Measurements from ENCODE around the gene KRTAP4-6.
"Not testable (repeated sequence)": the region's sequence is repeated elsewhere in the genome, so short reads cannot be mapped to it uniquely, and the experiment has no call there.

KRTAP4-6 gene

DNA sequence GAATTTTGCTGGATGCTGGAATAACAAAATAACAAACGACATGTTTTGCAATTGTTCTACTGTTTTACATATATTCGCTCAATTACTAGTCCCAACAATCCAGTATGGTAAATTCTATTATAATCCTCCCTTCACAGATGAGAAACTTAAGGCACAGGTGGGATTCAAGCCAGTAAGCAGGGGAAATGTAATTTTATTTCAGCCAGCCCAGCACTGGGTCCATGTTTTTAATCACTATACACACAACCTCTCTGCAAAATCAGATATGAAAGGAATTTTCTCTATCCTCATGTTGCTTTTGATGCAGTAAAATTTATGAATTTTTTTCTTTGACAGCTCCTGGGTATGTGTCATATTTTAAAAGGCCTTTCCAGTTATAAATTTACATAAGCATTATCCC, 4.9 kb upstream of the KRTAP4-6 start:
- DNase-seq: no peak

DNA sequence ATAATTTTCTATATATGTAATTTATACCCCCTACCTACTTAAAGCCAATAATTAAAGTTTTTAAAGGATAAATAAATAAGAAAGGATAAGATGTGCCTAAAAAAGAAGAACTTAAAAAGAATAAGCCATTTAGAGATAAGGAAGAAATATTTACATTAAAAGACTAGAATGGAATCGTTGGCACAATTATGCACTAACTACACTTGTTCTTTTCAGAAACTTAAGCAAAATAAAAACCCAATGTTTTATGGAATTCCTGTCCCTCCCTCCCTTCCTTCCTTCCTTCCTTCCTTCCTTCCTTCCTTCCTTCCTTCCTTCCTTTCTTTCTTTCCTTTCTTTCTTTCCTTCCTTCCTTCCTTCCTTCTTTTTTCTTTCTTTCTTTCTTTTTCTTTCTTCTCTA, 4.5 kb upstream of the KRTAP4-6 start:
- no peak for DNase-seq

- DNase-seq: no peak
These were observed 1.0 kb upstream of the KRTAP4-6 start for GRCh38 chr17:41141361-41141760.

GRCh38 chr17:41139865-41140264, 479 bp downstream of the KRTAP4-6 start:
- not testable (repeated sequence) for DNase-seq

DNA sequence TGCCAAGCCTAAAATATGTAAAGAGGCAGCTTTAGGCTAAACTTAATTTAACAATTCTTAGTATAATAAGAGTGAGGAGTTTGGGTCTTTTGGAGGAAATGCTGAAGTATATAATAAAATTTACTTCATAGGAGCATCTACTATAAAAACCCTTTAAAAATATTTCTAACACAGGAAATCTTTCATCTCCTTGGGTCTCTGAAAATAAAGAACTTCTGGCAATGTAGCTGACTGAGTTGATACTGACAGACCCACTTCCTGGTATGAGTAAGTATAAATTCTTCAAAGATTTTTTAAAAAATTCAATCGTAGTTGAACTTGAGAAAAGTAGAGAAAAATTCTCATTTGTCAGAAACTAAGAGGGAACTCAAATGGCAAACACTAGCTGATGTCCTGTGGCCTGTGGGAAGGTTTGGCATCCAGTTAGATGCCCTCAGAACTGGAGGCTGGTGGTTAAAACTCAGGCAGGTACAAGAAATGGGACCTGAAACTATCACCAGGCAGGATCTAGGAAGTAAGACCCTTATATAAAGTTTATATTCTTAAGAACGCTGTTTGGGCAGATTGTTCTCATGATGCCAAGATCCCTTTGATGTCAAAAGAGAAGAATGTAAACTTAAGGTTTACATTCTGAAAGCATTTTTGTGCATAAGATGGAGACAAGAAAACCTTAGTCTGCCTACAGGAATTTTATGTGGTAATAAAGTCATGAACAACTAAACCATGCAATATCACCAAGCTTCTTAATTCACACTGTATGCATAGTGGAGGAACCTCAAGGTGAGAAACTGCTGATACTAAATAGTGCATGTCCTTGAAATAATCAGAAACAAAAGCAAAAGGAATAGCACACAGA, 6.2 kb downstream of the KRTAP4-6 start:
- no peak for DNase-seq

DNA sequence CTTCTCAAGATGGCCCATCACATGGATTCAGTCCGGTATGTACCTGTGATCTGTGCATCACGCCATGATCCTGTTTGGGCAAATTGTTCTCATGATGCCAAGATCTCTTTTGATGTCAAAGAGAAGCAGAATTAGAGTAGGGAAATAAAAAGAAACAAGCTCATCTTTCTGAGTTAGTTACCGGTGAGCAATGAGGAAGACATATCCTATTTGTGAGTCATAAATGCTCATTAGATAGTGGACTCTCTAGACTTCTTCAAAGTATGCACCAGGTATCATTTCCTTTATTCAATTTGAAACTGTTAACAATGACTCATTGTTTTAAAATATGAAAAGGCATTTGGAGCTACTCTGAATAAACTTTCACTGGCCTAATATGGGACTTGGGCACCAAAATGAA, 8.4 kb downstream of the KRTAP4-6 start:
- no peak for DNase-seq

GRCh38 chr17:41127371-41127770, 13.0 kb downstream of the KRTAP4-6 start:
- no peak for DNase-seq

- DNase-seq: no peak
These were observed 13.9 kb downstream of the KRTAP4-6 start for GRCh38 chr17:41126412-41126811.

- no peak for DNase-seq
These were observed 15.3 kb downstream of the KRTAP4-6 start for GRCh38 chr17:41125064-41125463.

DNA sequence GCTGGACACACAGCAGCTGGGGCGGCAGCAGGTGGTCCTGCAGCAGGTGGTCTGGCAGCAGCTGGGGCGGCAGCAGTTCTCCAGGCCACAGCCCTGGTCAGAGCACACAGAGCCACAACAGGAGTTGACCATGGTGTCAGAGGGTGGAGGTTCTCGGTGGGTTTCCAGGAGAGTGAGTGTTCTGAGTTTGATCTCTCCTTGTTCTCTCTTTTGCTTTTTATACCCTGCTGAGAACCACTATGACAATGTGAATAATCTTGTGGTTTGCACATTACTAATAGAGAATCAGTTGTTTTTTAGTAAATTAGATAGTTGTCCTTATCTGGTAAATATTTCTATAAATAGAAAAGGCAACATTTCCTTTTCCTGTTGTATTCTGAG, 16.4 kb downstream of the KRTAP4-6 start, which contains the start of gene KRTAP4-12:
KRTAP4-12 (minus strand) TSS at position 192 of the 381 bp plus-strand sequence; CDS start at position 132, 60 bp downstream.
- DNase-seq: not testable (repeated sequence)

- DNase-seq: not testable (repeated sequence)
These were observed 16.9 kb downstream of the KRTAP4-6 start for GRCh38 chr17:41123292-41123990.

DNA sequence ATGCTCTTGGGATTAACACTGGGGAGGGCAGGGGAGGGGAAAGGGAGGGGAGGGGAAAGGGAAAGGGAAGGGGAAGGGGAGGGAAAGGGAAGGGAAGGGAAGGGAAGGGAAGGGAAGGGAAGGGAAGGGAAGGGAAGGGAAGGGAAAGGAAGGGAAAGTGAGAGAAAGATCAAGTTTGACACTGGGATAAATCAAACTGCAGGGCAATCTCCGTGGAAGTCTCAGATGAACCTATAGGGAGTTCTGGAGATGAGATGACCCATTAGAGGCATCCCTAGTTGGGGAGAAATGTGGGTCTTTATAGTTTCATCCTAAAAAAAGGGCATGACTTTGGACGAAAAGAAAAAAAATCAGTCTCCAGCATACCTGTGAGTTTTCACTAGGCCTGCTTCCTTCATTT, 18.6 kb downstream of the KRTAP4-6 start:
- no peak for DNase-seq

DNA sequence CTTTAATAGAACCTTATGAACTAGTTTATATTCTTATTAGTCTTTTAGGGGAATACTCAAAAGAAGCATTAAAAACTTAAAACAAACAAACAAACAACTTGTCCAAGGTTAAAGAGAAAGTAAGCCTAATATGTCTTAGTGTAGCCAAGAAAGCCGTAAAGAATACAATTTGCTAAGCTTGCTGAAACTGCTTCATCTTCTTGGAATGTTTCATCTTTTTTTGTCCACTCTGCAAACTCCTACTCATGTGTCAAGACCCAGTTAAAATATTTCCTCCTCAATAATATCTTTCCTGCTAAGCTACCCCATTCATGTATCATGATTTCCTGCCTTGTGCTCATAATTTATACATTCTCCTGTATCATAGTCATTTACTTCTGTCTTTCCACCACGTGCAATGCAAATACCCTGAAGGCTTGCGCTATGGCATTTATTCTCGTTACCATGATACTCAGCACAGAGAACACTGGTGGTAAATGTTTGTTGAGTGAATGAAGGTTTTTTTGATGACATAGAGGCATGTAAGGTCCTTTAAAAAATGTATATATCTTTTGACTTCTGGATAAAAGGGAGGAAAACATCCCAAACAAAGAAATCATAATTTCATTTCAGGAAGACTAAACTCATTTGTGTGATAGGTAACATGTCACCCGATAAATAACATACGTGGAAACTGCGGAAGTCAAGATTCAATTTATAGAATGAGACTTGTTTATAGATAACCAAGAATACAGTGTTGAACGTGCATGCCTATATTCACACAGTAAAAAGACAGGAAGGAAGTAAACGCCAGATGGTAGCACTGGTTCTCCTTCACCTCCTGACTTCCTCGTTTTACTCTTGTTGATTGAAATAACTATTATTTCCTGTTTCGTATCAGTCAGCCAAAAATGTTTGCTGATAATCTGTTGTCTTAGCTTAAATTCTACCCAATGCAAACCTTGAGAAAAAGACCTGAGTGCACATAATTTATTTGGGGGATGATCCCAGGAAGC, 20.4 kb downstream of the KRTAP4-6 start:
- not testable (repeated sequence) for DNase-seq

- no peak for DNase-seq
These were observed 21.6 kb downstream of the KRTAP4-6 start for GRCh38 chr17:41118721-41119120.

GRCh38 chr17:41117846-41118386, 22.4 kb downstream of the KRTAP4-6 start, which contains the start of gene KRTAP4-11:
TSS of gene KRTAP4-11 (minus strand) at chr17:41118373. CDS start at chr17:41118315, 58 bp downstream.
- not testable (repeated sequence) for DNase-seq

- no peak for DNase-seq
These were observed 24.0 kb downstream of the KRTAP4-6 start for GRCh38 chr17:41116297-41116696.

GRCh38 chr17:41111151-41111885, 29.0 kb downstream of the KRTAP4-6 start:
- DNase-seq: no peak

DNA sequence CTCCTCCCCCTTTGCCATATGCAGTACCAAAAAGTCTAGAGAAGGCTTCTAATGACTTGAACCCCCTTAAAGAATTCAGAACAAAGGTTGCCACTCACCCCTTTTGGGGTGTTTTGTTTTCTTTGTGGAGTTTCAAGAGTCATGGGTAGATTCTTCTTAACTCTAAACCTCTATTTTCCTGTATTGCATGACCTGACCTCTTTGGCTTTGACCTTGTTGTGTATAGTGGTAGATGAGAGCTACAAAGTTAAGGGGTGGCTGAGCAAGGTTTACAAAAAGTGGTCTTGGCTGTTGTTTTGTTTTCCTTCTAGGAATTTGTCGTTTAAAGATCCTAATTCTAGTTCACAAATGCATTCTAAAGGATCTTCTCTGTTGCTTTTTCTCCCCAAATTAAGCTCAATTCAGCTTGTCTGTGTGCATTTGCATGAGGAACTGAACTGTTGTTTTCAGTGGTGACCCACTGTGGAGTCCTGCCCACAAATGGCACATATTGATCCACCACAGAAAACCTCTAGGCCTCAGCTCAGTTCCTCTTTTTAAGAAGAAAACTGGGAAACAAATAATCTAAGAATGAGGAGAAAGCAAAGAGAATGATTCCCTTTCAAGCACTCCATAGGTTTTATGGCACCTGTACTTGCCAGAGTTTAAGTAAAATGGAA, 31.5 kb downstream of the KRTAP4-6 start:
- DNase-seq: not testable (repeated sequence)

DNA sequence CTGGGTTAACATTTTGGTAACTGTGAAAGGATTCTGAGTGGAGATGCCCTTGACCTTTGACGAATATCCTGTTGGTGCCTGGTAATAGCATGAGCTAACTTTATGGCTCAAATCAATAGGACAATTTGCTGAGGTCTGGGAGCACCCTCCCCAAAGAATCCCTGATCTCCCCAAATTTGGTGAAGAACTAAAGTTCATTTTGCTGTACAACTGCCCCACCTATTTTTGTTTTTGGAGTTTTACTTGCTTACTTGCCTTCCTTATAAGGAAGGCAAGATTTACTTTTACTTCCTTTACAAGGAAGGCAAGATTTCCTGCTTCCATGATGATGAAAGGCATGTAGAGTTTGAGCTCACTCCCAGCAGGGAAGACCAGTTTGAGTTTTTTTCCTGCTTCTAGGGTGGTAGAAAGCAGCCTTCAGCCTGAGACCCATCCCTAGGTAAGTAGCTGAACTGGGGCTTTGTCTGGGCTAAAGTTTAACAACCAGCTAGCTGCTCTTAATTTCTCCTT, 32.3 kb downstream of the KRTAP4-6 start:
- DNase-seq: no peak

DNA sequence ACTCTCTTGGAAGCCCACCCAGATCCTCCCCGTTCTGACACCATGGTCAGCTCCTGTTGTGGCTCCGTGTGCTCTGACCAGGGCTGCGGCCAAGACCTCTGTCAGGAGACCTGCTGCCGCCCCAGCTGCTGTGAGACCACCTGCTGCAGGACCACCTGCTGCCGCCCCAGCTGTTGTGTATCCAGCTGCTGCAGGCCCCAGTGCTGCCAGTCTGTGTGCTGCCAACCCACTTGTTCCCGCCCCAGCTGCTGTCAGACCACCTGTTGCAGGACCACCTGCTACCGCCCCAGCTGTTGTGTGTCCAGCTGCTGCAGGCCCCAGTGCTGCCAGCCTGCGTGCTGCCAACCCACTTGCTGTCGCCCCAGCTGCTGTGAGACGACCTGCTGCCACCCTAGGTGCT, 35.0 kb downstream of the KRTAP4-6 start, which contains the start of gene KRTAP4-9:
KRTAP4-9 (plus strand) TSS at position 43 of the 400 bp plus-strand sequence; CDS start at position 43, 0 bp downstream.
- DNase-seq: not testable (repeated sequence)
